ENCODE measurements around the gene UFC1. TPM values are rescaled to one million over a fixed set of nuclear protein-coding genes. Genes with fewer than 3 reads are reported as not detected.

The UFC1 gene
- total and polyA plus RNA-seq, 2 of the 13 experiments (the other 11 are each of a cell fraction or from before 2014, with no cell fraction given) = 72.8 to 85.2 TPM

GRCh38 chr1:161192476-161193465, 39.0 kb downstream of the UFC1 start:
- no peak overlapping the region for H3K9ac ChIP-seq (ENCODE audit: insufficient read depth, low read depth, low read length)
- no peaks in the 10 kb centered on the region for H3K27me3 ChIP-seq (ENCODE audit: control insufficient read depth in 1 of 2, insufficient read depth in 2 of 2, low read length in 2 of 2)
- H3K79me2 ChIP-seq (ENCODE audit: insufficient read depth, low read length) = no peaks in the 10 kb centered on the region
- POLR2A ChIA-PET = interaction anchor here (1.1 kb wide), 1 partner anchor 10 kb away, joined by 5 read pairs; the partner anchor contains the start of gene NDUFS2
- H3K4me1 ChIP-seq (ENCODE audit: insufficient read depth, low read length) = peaks cover 30% of the 10 kb centered on the region
- H3K36me3 ChIP-seq (replicated peaks in 1 of 2; ENCODE audit: control insufficient read depth in 1 of 2, insufficient read depth in 2 of 2, low read length in 2 of 2) = no peaks in the 10 kb centered on the region; a peak in 1 of 5 replicates
- BruUV-seq (replicated peaks) = no TSS peak
- WGBS (ENCODE audit: low lambda C conversion rate) = 51% methylated on average over 9 of the region's 15 CpGs
- CTCF ChIA-PET (ENCODE audit: low intra/inter-chr PET ratio, low total read pairs) = interaction anchor here (0.8 to 1.7 kb wide), 5 partner anchors 17 to 189 kb away, joined by 3 to 15 read pairs (median 7); partner anchors contain the start of gene TOMM40L
- peak; percentile 85 for ATAC-seq
- no peak overlapping the region for H3K4me3 ChIP-seq (replicated peaks in 1 of 3; ENCODE audit: insufficient read depth in 1 of 3, low read depth in 2 of 3, low read length in 3 of 3)
- no peaks in the 10 kb centered on the region for H4K20me1 ChIP-seq (ENCODE audit: insufficient read depth, low read length)
- peak; percentile 72 for DNase-seq (ENCODE audit: low spot score)
- in situ Hi-C loops (cut with HindIII; ENCODE audit: extremely low pct_ligation_motif_present, low pct_unique_long_range_greater_than_20kb) (no loop called here), intact Hi-C loops (cut with micrococcal nuclease; ENCODE audit: unreplicated experiment) (loop anchor here (1.0 to 2.0 kb wide), 2 partner anchors 182 to 190 kb away; no protein-coding TSS in a partner anchor)
- H3K4me2 ChIP-seq (ENCODE audit: low read depth, low read length) = no peak overlapping the region; the same call in 1 of the 2 replicates
- H3K27ac ChIP-seq (ENCODE audit: extremely low read length, insufficient read depth, low read length) = no peak overlapping the region
- no peak overlapping the region for H2AFZ ChIP-seq (ENCODE audit: low read length)
- FAIRE-seq = peak; percentile 85
- no peaks in the 10 kb centered on the region for H3K9me3 ChIP-seq (ENCODE audit: low read length)
- TF ChIP-seq POLR2AphosphoS5 (IDR thresholded peaks at IDR 0.05; ENCODE audit: low read depth, low read length) (no peak), FOXK1 (CRISPR knock-in tag; IDR thresholded peaks at IDR 0.05; ENCODE audit: borderline replicate concordance, low read depth) (peak; percentile 19; the same call in 1 of the 2 replicates), CBX1 (IDR thresholded peaks at IDR 0.05; ENCODE audit: low read depth) (no peak), MAZ (IDR thresholded peaks at IDR 0.05; ENCODE audit: borderline replicate concordance, low read depth, low read length) (0 out of 2 replicates have a peak, but pooled peaks have one; percentile 52), MAZ (CRISPR knock-in tag; IDR thresholded peaks at IDR 0.05; ENCODE audit: low read depth) (0 out of 2 replicates have a peak, but pooled peaks have one; percentile 27), ZKSCAN8 (CRISPR knock-in tag; IDR thresholded peaks at IDR 0.05; ENCODE audit: borderline replicate concordance) (no peak), ZNF513 (CRISPR knock-in tag; conservative IDR thresholded peaks at IDR 0.05) (0 out of 2 replicates have a peak, but pooled peaks have one; percentile 55), GTF3A (CRISPR knock-in tag; conservative IDR thresholded peaks at IDR 0.05) (no peak), MTA3 (CRISPR knock-in tag; IDR thresholded peaks at IDR 0.05) (no peak), KMT2B (CRISPR knock-in tag; IDR thresholded peaks at IDR 0.05) (no peak), TIGD3 (CRISPR knock-in tag; IDR thresholded peaks at IDR 0.05; ENCODE audit: borderline replicate concordance) (no peak), MBD4 (IDR thresholded peaks at IDR 0.05; ENCODE audit: borderline replicate concordance, low read length) (no peak), ZNF20 (CRISPR knock-in tag; IDR thresholded peaks at IDR 0.05) (no peak), ARID4A (CRISPR knock-in tag; IDR thresholded peaks at IDR 0.05; ENCODE audit: borderline replicate concordance) (no peak), ZBTB8A (CRISPR knock-in tag; IDR thresholded peaks at IDR 0.05; ENCODE audit: borderline replicate concordance, low read depth) (no peak), ZNF263 (CRISPR knock-in tag; IDR thresholded peaks at IDR 0.05) (no peak)

Data from HepG2 (cell line).